Left ventricle myocardium inferior (tissue), 1 donor: Measurements from ENCODE around the gene TTC29. TPM values are rescaled to one million over a fixed set of nuclear protein-coding genes. Genes with fewer than 3 reads are reported as not detected.
"Not testable (repeated sequence)": the region's sequence is repeated elsewhere in the genome, so short reads cannot be mapped to it uniquely, and the experiment has no call there.

ENCODE experiments used
- DNase-seq: peaks from one replicate; pipeline ENCODE4 v3.0.0-alpha.2; 2020
- H3K27ac ChIP-seq: fragments of 200-600 bp; replicated peaks from 2 replicates; pipeline ENCODE4 v1.8.0; 2021
- H3K27me3 ChIP-seq: fragments of 200-600 bp; 2 replicates; pipeline ENCODE4 v1.8.0; 2021; ENCODE audit warnings: low read depth
- H3K36me3 ChIP-seq: fragments of 200-600 bp; 2 replicates; pipeline ENCODE4 v1.8.0; 2021
- H3K4me1 ChIP-seq: fragments of 200-600 bp; 2 replicates; pipeline ENCODE4 v1.8.0; 2021
- H3K4me3 ChIP-seq: fragments of 200-600 bp; 2 replicates; pipeline ENCODE4 v1.8.0; 2021; ENCODE audit warnings: mild to moderate bottlenecking, moderate library complexity
- H3K9me3 ChIP-seq: fragments of 200-600 bp; replicated peaks from 2 replicates; pipeline ENCODE4 v1.8.0; 2021
- intact Hi-C: fragments of 100-400 bp; cut with micrococcal nuclease; formaldehyde crosslinking; loops from one replicate; pipeline ENCODE4 v1.11.0; 2022
- total RNA-seq: library from RNA; stranded (reverse); fragmentation: NEBNext Ultra II Directional; extraction: Animal tissue kit (Norgen Biotek cat#: 25700); gene quantifications from one replicate; pipeline ENCODE4 v1.2.1, GENCODE V29; 2021
- TF ChIP-seq, protein P1 (sequence below): fragments of 200-600 bp; IDR thresholded peaks from 2 replicates; pipeline ENCODE4 v1.8.0; 2021; ENCODE audit warnings: antibody characterized with exemption, mild to moderate bottlenecking, borderline replicate concordance
- donor health status: DM: no; HTN: yes; CAD: no; lungs with severe emphysema.

The TTC29 gene
- total RNA-seq, 1 donor from 2014 or later = not detected

DNA sequence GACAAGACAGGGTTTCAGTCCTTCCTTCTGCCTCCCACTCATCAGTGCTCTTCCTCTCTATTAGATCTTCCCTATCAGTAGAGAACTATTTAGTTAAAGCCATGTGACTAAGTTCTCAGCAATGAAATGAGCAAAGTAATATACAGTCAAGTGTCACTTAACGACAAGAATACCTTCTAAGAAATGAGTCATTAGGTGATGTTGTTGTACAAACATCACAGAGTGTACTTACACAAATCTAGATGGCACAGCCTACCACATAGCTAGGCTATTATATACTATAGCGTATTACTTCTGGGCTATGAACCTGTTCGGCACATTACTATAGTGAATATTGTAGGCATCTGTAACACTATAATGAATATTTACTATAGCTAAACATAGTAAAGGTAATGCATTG lies 235.7 kb downstream of the TTC29 start:
- intact Hi-C loops = no loop called here
- no peak for DNase-seq
- H3K27ac ChIP-seq = no peak overlapping the region
- no peaks in the 10 kb centered on the region for H3K27me3 ChIP-seq
- H3K4me1 ChIP-seq = no peaks in the 10 kb centered on the region
- TF ChIP-seq, protein P1, sequence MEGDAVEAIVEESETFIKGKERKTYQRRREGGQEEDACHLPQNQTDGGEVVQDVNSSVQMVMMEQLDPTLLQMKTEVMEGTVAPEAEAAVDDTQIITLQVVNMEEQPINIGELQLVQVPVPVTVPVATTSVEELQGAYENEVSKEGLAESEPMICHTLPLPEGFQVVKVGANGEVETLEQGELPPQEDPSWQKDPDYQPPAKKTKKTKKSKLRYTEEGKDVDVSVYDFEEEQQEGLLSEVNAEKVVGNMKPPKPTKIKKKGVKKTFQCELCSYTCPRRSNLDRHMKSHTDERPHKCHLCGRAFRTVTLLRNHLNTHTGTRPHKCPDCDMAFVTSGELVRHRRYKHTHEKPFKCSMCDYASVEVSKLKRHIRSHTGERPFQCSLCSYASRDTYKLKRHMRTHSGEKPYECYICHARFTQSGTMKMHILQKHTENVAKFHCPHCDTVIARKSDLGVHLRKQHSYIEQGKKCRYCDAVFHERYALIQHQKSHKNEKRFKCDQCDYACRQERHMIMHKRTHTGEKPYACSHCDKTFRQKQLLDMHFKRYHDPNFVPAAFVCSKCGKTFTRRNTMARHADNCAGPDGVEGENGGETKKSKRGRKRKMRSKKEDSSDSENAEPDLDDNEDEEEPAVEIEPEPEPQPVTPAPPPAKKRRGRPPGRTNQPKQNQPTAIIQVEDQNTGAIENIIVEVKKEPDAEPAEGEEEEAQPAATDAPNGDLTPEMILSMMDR = no peak
- H3K36me3 ChIP-seq = no peaks in the 10 kb centered on the region
- H3K9me3 ChIP-seq = no peaks in the 10 kb centered on the region
- no peak overlapping the region for H3K4me3 ChIP-seq

GRCh38 chr4:146699910-146700309 lies 245.8 kb downstream of the TTC29 start:
- Histone ChIP-seq H3K4me1 (no peaks in the 10 kb centered on the region), H3K36me3 (no peaks in the 10 kb centered on the region), H3K9me3 (peaks cover 10% of the 10 kb centered on the region), H3K27ac (no peak overlapping the region), H3K4me3 (no peak overlapping the region), H3K27me3 (no peaks in the 10 kb centered on the region)
- no peak for DNase-seq
- intact Hi-C loops = no loop called here
- TF ChIP-seq, protein P1 = no peak

DNA sequence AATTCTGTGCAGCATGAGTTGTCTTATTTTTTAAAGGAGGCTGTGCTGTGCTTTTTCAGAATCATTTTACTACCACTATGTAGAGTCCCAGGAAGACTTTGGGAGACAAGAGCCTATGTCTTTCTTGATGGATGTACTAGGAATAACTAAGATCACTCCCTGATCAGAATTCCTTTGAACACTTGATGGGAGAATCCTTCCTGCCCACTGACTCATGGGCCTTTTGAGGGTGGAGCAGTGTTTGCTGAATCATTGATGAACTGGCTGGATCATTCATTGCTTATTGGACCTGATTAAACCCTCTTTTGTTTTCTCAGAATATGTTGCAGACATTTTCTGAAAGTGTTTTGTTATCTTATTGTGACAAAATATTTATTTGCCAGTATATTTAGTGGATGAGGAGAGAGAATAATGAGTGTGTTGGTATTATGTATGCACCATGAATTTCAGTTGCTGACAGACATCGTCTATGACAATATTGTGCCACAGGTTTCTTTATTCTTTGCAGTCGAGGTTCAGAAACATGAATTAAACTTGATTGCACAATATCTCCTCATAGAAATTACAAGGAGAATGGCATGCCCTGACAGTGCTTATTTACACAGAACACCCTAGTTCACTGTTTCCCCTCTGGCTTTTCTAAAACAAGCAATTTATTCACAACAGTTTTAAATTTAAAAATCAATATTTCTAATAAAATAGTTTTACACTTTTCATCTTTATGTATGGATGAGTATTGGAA lies 270.7 kb downstream of the TTC29 start:
- intact Hi-C loops = no loop called here
- Histone ChIP-seq H3K27ac (no peak overlapping the region), H3K4me3 (no peak overlapping the region), H3K27me3 (peaks cover 9% of the 10 kb centered on the region), H3K9me3 (peaks cover 10% of the 10 kb centered on the region), H3K36me3 (no peaks in the 10 kb centered on the region), H3K4me1 (no peaks in the 10 kb centered on the region)
- TF ChIP-seq, protein P1 = no peak
- no peak for DNase-seq

DNA sequence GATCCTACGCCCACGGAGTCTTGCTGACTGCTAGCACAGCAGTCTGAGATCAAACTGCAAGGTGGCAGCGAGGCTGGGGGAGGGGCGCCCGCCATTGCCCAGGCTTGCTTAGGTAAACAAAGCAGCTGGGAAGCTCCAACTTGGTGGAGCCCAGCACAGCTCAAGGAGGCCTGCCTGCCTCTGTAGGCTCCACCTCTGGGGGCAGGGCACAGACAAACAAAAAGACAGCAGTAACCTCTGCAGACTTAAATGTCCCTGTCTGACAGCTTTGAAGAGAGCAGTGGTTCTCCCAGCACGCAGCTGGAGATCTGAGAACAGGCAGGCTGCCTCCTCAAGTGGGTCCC lies 281.7 kb downstream of the TTC29 start:
- DNase-seq, H3K4me1 ChIP-seq, intact Hi-C loops, H3K9me3 ChIP-seq, H3K36me3 ChIP-seq, H3K4me3 ChIP-seq, H3K27ac ChIP-seq: not testable (repeated sequence)
- peaks cover 28% of the 10 kb centered on the region for H3K27me3 ChIP-seq

- Histone ChIP-seq H3K4me1 (no peaks in the 10 kb centered on the region), H3K27me3 (peaks cover 50% of the 10 kb centered on the region), H3K27ac (no peak overlapping the region), H3K4me3 (no peak overlapping the region), H3K36me3 (no peaks in the 10 kb centered on the region), H3K9me3 (no peaks in the 10 kb centered on the region)
- intact Hi-C loops = no loop called here
- TF ChIP-seq, protein P1 = no peak
- DNase-seq = no peak
These were observed 284.3 kb downstream of the TTC29 start for GRCh38 chr4:146661367-146661766.
